NCI-H1105 (cell line): ENCODE results near the gene GLRX5.

Experiments
- DNase-seq: peaks from one replicate; lab custom pipeline; 2025; lab: John Stamatoyannopoulos, UW

The GLRX5 gene

GRCh38 chr14:95536036-95536593 lies 1.3 kb downstream of the GLRX5 start:
- DNase-seq = no peak

DNA sequence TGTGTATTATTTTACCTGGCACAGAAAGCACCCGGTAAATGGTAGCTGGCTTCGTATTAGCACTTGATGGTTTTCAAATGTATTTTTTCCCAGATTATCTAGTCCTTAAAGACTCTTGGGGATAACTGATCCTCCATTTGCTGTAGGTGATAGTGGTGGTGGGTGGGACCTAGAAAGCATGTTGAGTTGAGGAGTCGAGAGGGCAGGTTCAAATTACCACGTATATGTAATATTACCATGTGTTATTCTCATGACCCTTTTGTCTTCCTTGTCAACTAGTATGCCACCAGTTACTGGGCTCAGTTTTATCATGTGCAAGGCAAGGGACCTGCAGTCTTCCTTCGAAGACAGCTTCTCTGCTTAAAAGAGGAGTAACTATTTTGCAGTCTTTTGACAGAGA lies 1.8 kb downstream of the GLRX5 start:
- DNase-seq = no peak

DNA sequence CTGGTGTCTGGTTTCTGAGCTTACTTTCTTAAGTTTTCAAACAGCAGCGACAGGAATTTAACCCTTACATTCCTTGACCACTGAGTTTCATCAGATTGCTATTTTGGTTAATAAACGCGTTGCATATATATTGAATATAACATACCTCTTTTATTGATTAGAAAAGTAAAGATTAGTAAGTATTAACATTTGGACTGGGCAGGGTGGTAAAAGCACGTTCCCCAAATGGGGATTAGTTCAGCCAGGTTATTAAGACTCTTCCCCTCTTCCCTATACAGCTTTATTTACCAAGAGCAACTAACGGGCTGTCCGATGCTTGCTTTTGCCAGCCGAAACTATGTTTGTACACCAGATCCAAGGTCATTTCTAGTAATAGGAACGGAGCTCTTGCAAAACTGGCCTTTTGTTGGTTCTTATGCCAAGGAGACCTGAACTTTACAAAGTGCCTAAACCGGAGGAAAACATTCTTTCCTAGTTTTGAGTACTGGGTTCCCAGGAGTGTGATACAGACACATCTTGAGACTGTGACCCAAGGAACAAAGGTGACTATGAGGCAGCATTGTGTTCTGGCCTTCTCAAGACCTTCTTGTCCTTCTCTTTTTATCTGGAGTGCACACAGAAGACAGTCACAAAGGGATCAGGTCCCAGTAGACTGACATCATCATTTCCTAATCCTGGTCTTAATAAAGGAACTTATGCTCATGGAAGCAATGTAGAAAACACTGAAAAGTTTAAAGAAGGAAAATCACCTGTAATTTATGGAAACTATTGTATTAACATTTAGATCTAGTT lies 2.6 kb downstream of the GLRX5 start:
- no peak for DNase-seq

DNA sequence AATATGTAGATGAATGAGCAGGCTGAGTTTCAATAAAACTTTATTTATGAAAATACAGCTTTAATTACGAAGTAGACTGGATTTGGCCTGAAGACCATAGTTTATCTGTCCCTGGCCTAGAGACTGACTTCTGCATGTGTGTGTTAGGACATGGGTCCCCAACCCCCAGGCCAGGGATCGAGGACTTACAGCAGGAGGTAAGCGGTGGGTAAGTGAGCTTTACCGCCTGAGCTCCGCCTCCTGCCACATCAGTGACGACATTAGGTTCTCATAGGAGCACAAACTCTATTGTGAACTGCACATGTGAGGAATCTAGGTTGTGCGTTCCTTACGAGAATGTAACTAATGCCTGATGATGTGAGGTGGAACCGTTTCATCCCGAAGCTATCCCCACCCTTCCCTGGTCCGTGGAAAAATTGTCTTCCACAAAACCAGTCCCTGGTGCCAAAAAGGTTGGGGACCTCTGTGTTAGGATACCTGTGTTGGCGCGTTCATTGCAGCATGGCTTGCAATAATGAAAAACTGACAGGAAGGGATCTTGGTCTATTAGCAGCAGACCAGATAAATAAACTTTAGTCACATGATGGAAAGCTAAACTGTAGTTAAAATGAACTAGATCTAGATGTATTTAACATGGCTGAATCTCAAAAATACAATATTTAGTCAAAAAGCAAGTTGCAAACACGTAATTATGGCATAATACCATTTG lies 4.1 kb downstream of the GLRX5 start:
- no peak for DNase-seq

GRCh38 chr14:95540236-95540855 lies 5.5 kb downstream of the GLRX5 start:
- DNase-seq = no peak

GRCh38 chr14:95541346-95541745 lies 6.5 kb downstream of the GLRX5 start:
- DNase-seq = no peak

GRCh38 chr14:95541932-95542930 lies 7.4 kb downstream of the GLRX5 start:
- DNase-seq = no peak

- DNase-seq = no peak
These were observed 8.2 kb downstream of the GLRX5 start for GRCh38 chr14:95543021-95543420.

GRCh38 chr14:95544588-95544987 lies 9.7 kb downstream of the GLRX5 start:
- no peak for DNase-seq

GRCh38 chr14:95545515-95546168 lies 10.8 kb downstream of the GLRX5 start:
- DNase-seq = no peak

- no peak for DNase-seq
These were observed 12.4 kb downstream of the GLRX5 start for GRCh38 chr14:95547272-95547625.

- DNase-seq = no peak
These were observed 12.9 kb downstream of the GLRX5 start for GRCh38 chr14:95547626-95548327.

DNA sequence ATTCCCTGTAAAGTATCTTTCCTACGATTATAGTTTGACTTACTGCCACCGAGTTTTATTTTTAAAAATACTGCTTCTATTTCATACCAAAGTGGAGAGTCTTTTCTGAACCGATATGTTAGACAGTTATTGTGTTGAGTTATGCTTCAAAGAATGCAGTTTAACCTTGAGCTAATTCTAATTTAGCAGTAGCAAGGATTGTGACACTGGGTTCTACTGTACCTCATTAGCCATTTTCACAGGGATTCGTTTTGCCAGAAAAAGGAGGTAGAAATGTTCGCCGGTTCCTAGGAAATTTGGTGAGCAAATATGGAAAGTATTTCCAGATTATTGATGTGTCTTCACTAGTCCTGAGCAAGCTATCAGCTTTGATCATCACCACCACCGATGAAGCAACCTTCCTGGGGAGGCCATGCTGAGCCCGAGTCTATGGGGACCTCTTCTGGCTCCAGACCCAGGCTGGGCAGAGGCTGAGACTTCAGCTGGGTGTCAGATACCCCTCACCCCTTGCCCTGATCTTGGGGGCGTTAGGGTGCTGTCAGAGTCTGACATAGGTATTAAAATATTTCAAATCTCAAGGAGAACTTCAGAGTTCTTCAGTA lies 13.6 kb downstream of the GLRX5 start:
- DNase-seq = no peak

GRCh38 chr14:95549656-95550585 lies 15.1 kb downstream of the GLRX5 start:
- DNase-seq = no peak

DNA sequence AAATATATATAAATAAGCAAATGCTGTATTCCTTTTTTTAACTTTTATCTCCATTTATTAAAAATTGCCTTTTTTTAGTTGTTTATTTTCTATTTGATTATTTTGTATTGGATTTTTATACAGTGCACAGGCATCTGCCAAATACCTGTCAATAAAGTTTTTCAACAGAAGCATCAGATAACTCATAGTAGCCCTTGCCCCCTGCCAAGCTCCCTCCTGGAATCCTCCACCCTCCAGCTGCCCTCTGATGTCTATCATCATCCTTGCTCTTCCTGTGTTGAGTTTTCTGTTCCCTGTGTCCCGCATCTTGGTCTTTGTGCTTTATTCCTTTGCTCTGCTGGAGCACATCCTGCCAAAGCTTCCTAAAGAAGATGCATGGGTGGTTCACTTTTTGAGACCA lies 16.6 kb downstream of the GLRX5 start:
- no peak for DNase-seq

- DNase-seq = no peak
These were observed 18.3 kb downstream of the GLRX5 start for GRCh38 chr14:95553141-95553540.

DNA sequence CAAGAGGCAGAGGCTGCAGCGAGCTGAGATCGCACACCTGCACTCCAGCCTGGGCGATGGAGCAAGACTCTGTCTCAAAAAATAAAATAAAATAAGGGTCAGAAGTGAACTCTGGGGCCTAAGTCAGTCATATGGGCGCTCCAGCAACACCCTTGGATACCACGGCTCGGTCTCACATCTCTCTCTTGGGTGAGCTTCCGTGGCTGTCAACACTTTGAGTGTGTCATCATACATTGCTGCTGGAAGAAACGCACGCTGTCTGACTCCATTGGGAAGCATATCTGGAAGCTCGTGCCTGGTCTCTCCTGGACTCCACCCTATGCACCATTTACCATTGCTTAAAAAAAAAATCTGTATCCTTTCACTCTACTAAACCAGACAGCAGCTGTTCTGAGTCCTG lies 20.2 kb downstream of the GLRX5 start:
- DNase-seq = no peak

DNA sequence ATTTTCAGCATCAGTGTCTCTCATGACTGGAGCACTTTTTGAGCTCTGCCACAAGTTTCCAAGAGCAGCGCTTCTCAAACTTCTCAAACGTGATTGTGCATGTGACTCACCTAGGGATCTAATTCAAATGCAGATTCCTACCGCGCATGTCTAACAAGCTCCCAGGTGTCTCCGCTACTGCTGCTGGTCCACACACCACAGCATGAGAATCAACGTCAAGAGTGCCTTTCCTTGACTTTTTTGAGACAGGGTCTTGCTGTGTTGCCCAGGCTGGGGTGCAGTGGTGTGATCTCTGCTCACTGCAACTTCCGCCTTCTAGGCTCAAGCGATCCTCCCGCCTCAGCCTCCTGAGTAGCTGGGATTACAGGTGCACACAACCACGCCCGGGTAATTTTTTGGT lies 22.4 kb downstream of the GLRX5 start:
- no peak for DNase-seq

GRCh38 chr14:95557832-95558231 lies 23.0 kb downstream of the GLRX5 start:
- DNase-seq = no peak
